HEK293 (cell line): ENCODE data around the gene APOO.

ENCODE experiments used
- BCL11B ChIP-seq: fragments of 450-650 bp; formaldehyde crosslinking; IDR thresholded peaks from 2 replicates; pipeline ENCODE4 v1.5.1; 2016; ENCODE audit warnings: low read depth, missing biosample characterization, missing genetic modification characterization
- KLF1 ChIP-seq: fragments of 450-650 bp; formaldehyde crosslinking; IDR thresholded peaks from 2 replicates; pipeline ENCODE4 v1.5.1; 2016; ENCODE audit warnings: missing biosample characterization, missing genetic modification characterization
- KLF16 ChIP-seq: fragments of 450-650 bp; formaldehyde crosslinking; IDR thresholded peaks from 2 replicates; pipeline ENCODE4 v1.5.1; 2017; ENCODE audit warnings: missing biosample characterization, missing genetic modification characterization
- KLF7 ChIP-seq: fragments of 450-650 bp; formaldehyde crosslinking; IDR thresholded peaks from 2 replicates; pipeline ENCODE4 v1.5.1; 2016; ENCODE audit warnings: missing biosample characterization, missing genetic modification characterization, borderline replicate concordance
- SCRT1 ChIP-seq: fragments of 450-650 bp; formaldehyde crosslinking; IDR thresholded peaks from 2 replicates; pipeline ENCODE4 v1.5.1; 2016; ENCODE audit warnings: missing biosample characterization, missing genetic modification characterization, borderline replicate concordance
- ZNF239 ChIP-seq: fragments of 450-650 bp; formaldehyde crosslinking; IDR thresholded peaks from 2 replicates; pipeline ENCODE4 v1.5.1; 2016; ENCODE audit warnings: missing biosample characterization, missing genetic modification characterization
- ZNF292 ChIP-seq: fragments of 450-650 bp; formaldehyde crosslinking; IDR thresholded peaks from 2 replicates; pipeline ENCODE4 v1.5.1; 2016; ENCODE audit warnings: low read depth, missing biosample characterization, missing genetic modification characterization, borderline replicate concordance
- ZNF426 ChIP-seq: fragments of 450-650 bp; formaldehyde crosslinking; IDR thresholded peaks from 2 replicates; pipeline ENCODE4 v1.5.1; 2017; ENCODE audit warnings: missing biosample characterization, missing genetic modification characterization, mild to moderate bottlenecking, inconsistent platforms, moderate library complexity
- ZNF510 ChIP-seq: fragments of 450-650 bp; formaldehyde crosslinking; IDR thresholded peaks from 2 replicates; pipeline ENCODE4 v1.5.1; 2018; ENCODE audit warnings: mild to moderate bottlenecking, missing genetic modification characterization, missing biosample characterization; ENCODE audit not compliant: insufficient replicate concordance
- ZNF514 ChIP-seq: fragments of 450-650 bp; formaldehyde crosslinking; IDR thresholded peaks from 2 replicates; pipeline ENCODE4 v1.5.1; 2016; ENCODE audit warnings: missing biosample characterization, missing genetic modification characterization
- ZNF623 ChIP-seq: fragments of 450-650 bp; formaldehyde crosslinking; IDR thresholded peaks from 2 replicates; pipeline ENCODE4 v1.5.1; 2016; ENCODE audit warnings: missing biosample characterization, missing genetic modification characterization
- ZNF785 ChIP-seq: fragments of 450-650 bp; formaldehyde crosslinking; IDR thresholded peaks from 2 replicates; pipeline ENCODE4 v1.5.1; 2016; ENCODE audit warnings: missing biosample characterization, missing genetic modification characterization
- TF ChIP-seq, protein P1 (sequence below): fragments of 450-650 bp; formaldehyde crosslinking; IDR thresholded peaks from 2 replicates; pipeline ENCODE4 v1.5.1; 2016; ENCODE audit warnings: missing biosample characterization, missing genetic modification characterization
- TF ChIP-seq, protein P2 (sequence below): fragments of 450-650 bp; formaldehyde crosslinking; IDR thresholded peaks from 2 replicates; pipeline ENCODE4 v1.5.1; 2016; ENCODE audit warnings: missing biosample characterization, missing genetic modification characterization

DNA sequence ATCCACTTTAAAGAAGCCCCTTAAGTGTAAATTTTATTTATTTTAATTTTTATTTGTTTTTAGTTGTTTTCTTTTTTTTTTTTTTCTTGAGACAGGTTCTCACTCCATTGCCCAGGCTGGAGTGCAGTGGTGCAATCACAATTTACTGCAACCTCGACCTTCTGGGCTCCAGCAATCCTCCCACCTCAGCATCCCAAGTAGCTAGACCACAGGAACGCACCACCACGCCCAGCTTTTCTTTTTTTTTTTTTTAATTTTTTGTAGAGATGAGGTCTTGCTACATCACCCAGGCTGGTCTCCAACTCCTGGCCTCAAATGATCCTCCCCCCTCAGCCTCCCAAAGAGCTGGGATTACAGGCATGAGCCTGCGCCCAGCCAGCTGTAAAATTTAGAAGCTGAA lies 118.8 kb downstream of the APOO start:
- TF ChIP-seq BCL11B (tag by site-specific recombination) (no peak), ZNF510 (tag by site-specific recombination) (no peak), ZNF426 (no peak), ZNF623 (tag by site-specific recombination) (no peak), KLF16 (tag by site-specific recombination) (no peak), SCRT1 (tag by site-specific recombination) (no peak), KLF1 (tag by site-specific recombination) (no peak), ZNF239 (no peak), ZNF292 (tag by site-specific recombination) (no peak), ZNF514 (tag by site-specific recombination) (no peak), KLF7 (tag by site-specific recombination) (no peak), ZNF785 (no peak)
- TF ChIP-seq, protein P1, sequence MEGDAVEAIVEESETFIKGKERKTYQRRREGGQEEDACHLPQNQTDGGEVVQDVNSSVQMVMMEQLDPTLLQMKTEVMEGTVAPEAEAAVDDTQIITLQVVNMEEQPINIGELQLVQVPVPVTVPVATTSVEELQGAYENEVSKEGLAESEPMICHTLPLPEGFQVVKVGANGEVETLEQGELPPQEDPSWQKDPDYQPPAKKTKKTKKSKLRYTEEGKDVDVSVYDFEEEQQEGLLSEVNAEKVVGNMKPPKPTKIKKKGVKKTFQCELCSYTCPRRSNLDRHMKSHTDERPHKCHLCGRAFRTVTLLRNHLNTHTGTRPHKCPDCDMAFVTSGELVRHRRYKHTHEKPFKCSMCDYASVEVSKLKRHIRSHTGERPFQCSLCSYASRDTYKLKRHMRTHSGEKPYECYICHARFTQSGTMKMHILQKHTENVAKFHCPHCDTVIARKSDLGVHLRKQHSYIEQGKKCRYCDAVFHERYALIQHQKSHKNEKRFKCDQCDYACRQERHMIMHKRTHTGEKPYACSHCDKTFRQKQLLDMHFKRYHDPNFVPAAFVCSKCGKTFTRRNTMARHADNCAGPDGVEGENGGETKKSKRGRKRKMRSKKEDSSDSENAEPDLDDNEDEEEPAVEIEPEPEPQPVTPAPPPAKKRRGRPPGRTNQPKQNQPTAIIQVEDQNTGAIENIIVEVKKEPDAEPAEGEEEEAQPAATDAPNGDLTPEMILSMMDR (tag by site-specific recombination): no peak
- TF ChIP-seq, protein P2, sequence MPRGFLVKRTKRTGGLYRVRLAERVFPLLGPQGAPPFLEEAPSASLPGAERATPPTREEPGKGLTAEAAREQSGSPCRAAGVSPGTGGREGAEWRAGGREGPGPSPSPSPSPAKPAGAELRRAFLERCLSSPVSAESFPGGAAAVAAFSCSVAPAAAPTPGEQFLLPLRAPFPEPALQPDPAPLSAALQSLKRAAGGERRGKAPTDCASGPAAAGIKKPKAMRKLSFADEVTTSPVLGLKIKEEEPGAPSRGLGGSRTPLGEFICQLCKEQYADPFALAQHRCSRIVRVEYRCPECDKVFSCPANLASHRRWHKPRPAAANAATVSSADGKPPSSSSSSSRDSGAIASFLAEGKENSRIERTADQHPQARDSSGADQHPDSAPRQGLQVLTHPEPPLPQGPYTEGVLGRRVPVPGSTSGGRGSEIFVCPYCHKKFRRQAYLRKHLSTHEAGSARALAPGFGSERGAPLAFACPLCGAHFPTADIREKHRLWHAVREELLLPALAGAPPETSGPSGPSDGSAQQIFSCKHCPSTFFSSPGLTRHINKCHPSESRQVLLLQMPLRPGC (tag by site-specific recombination): no peak
